GM04503 (cell line): ENCODE results near the gene DDX52.
"Not testable (repeated sequence)": the region's sequence is repeated elsewhere in the genome, so short reads cannot be mapped to it uniquely, and the experiment has no call there.

Experiments
- DNase-seq: peaks from one replicate; pipeline ENCODE4 v3.0.0-alpha.2; 2012; ENCODE audit warnings: low read depth

DDX52 gene

GRCh38 chr17:37643118-37643766 is at the start of gene DDX52:
Gene DDX52, minus strand, starts transcription at chr17:37643446. Its CDS starts 26 bp downstream, at chr17:37643420.
- peak; percentile 57 for DNase-seq

- DNase-seq = no peak
Observed at GRCh38 chr17:37691807-37692206, 48.6 kb upstream of the DDX52 start.

GRCh38 chr17:37689317-37689716 is 46.1 kb upstream of the DDX52 start:
- DNase-seq = no peak

- no peak for DNase-seq
Observed at GRCh38 chr17:37683454-37683984, 40.3 kb upstream of the DDX52 start.

- no peak for DNase-seq
Observed at GRCh38 chr17:37682007-37682406, 38.8 kb upstream of the DDX52 start.

GRCh38 chr17:37679995-37680394 is 36.7 kb upstream of the DDX52 start:
- DNase-seq = not testable (repeated sequence)

- DNase-seq = no peak
Observed at GRCh38 chr17:37678036-37678435, 34.8 kb upstream of the DDX52 start.

- no peak for DNase-seq
Observed at GRCh38 chr17:37677021-37677420, 33.8 kb upstream of the DDX52 start.

- DNase-seq = no peak
Observed at GRCh38 chr17:37676115-37676925, 33.1 kb upstream of the DDX52 start.

GRCh38 chr17:37674511-37674910 is 31.3 kb upstream of the DDX52 start:
- DNase-seq = no peak

- DNase-seq = no peak
Observed at GRCh38 chr17:37673386-37673785, 30.1 kb upstream of the DDX52 start.

GRCh38 chr17:37672548-37673078 is 29.4 kb upstream of the DDX52 start:
- peak; percentile 34 for DNase-seq

GRCh38 chr17:37671824-37672547 is 28.7 kb upstream of the DDX52 start:
- DNase-seq = peak; percentile 87

- no peak for DNase-seq
Observed at GRCh38 chr17:37671028-37671823, 28.0 kb upstream of the DDX52 start.

GRCh38 chr17:37667039-37667438 is 23.8 kb upstream of the DDX52 start:
- no peak for DNase-seq

- DNase-seq = no peak
Observed at GRCh38 chr17:37664214-37664613, 21.0 kb upstream of the DDX52 start.

- DNase-seq = no peak
Observed at GRCh38 chr17:37662353-37662752, 19.1 kb upstream of the DDX52 start.

- no peak for DNase-seq
Observed at GRCh38 chr17:37661400-37662014, 18.3 kb upstream of the DDX52 start.

- no peak for DNase-seq
Observed at GRCh38 chr17:37659925-37660324, 16.7 kb upstream of the DDX52 start.

GRCh38 chr17:37657202-37657601 is 14.0 kb upstream of the DDX52 start:
- no peak for DNase-seq

GRCh38 chr17:37651849-37652248 is 8.6 kb upstream of the DDX52 start:
- no peak for DNase-seq
